Astrocyte (in vitro differentiated cells and primary cell): Measurements from ENCODE around the gene UBXN2A.

Source experiments
- CTCF ChIP-seq: IDR thresholded peaks from 2 replicates; pipeline ENCODE4 v1.5.1; 2011; ENCODE audit warnings: low read depth, mild to moderate bottlenecking, inconsistent platforms, low read length, moderate library complexity; ENCODE audit not compliant: insufficient read depth
- EZH2 ChIP-seq: IDR thresholded peaks from 2 replicates; pipeline ENCODE4 v1.6.1; 2012; ENCODE audit warnings: mild to moderate bottlenecking, low read length, inconsistent platforms; ENCODE audit not compliant: insufficient read depth

DNA sequence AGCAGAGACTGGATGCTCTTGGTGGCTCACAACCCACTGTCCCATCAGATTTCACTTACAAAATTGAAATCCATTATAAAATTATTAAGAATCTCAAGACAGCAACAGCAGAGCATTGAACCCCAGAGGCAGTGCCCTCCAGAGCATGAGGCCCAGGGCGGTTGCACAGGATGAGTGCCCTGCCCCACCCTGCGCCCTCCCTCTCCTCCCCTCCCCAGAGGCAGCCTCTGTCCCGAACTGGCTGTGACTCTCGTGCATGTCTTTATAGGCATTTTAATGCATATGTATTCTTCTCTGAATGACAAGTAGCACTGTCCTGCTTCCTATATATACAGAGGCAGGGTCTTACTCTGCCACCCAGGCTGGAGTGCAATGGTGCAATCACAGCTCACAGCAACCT is 80.0 kb downstream of the UBXN2A start:
- TF ChIP-seq CTCF = no peak
- TF ChIP-seq EZH2 = no peak
